ENCODE data around the gene HINFP. TPM values are rescaled to one million over a fixed set of nuclear protein-coding genes. Genes with fewer than 3 reads are reported as not detected.
"Not testable (repeated sequence)": the region's sequence is repeated elsewhere in the genome, so short reads cannot be mapped to it uniquely, and the experiment has no call there.

HINFP gene
- total RNA-seq, 1 experiment from 2014 or later: 9.4 TPM

DNA sequence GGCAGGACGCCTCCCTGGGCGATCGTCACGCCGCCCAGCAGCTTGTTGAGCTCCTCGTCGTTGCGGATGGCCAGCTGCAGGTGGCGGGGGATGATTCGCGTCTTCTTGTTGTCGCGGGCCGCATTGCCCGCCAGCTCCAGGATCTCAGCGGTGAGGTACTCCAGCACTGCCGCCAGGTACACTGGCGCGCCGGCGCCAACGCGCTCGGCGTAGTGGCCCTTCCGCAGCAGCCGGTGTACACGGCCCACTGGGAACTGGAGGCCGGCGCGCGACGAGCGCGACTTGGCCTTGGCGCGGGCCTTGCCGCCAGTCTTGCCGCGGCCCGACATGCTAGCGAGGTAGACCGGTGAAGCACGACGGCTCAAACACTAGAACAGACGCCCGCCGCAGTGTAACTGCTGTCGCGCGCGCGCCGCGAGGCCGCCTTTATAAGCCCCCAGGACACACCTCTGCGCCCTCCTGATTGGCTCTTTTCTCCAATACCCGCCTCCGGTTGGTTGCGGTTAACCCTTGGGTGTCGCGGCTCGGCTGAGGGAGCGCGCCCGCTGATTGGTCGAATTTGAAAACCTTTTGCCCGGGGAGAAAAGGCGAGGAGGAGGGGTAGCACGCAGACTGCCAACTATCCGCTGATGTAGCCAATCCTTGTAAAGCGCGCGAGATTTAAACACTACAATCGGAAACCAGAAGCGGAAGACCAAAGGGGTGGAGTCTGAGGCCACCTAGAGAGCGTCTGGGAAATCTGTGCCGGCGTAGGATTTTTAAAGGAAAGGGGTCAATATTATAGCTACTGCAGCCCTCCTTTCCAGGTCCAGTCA is 26.1 kb upstream of the HINFP start:
- in situ Hi-C loops (cut with HindIII; ENCODE audit: low pct_unique_long_range_greater_than_20kb, low sequenced_read_pairs): no loop called here
- peak; percentile 99 for DNase-seq (ENCODE audit: low read depth, low spot score)

DNA sequence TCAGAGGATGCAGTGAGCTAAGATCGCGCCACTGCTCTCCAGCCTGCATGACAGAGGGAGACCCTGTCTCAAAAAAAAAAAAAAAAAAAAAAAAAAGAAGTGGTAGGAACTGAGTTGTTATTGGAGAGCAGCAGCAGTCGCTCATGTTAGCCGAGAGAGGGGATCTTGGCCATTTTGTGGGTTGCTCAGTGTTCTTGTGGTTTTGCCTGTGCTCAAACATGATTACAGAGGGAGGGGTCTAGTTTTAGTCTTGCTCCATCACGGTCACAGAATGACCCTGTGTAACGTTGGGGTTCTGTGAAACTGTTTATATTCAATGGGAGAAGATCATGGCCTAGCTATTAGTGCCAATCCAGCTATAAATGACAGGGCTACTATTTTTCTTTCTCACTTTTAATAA is 21.7 kb upstream of the HINFP start:
- in situ Hi-C loops (cut with HindIII; ENCODE audit: low pct_unique_long_range_greater_than_20kb, low sequenced_read_pairs): no loop called here
- no peak for DNase-seq (ENCODE audit: low read depth, low spot score)

DNA sequence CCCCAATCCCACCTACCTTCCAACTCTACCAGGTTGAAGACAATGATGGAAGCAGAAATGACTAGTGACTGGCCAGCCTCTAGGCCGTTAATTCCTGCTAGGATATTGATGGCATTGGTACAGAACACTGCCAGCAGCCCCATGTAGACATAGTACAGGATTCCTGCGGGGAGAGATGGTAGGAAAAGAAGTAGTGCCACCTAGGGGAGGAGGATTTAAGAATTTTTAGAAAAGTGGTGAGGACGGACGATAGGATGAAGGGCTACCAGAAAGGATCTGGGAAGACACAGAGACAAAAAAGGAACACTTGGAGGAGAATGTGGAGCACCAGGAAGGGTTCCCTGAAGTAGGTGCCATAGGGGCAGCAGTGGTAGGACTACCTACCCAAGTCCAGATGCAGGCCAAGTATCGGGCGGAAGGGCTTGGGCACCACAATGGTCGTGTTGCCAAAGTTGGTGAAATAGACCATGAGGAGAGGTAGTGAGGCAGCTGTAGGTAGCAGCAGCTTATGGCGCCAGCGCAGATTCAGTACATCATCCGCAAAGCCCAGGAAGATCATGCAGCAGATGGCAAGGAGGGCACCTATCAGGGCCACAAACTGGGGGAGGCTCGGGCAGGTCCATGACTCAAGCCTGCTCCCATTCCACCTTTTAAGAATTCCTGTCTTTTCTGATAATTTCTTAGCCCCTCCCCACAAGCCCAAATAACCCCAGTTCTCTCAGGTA is 21.0 kb upstream of the HINFP start:
- in situ Hi-C loops (cut with HindIII; ENCODE audit: low pct_unique_long_range_greater_than_20kb, low sequenced_read_pairs): no loop called here
- DNase-seq (ENCODE audit: low read depth, low spot score): peak; percentile 71

DNA sequence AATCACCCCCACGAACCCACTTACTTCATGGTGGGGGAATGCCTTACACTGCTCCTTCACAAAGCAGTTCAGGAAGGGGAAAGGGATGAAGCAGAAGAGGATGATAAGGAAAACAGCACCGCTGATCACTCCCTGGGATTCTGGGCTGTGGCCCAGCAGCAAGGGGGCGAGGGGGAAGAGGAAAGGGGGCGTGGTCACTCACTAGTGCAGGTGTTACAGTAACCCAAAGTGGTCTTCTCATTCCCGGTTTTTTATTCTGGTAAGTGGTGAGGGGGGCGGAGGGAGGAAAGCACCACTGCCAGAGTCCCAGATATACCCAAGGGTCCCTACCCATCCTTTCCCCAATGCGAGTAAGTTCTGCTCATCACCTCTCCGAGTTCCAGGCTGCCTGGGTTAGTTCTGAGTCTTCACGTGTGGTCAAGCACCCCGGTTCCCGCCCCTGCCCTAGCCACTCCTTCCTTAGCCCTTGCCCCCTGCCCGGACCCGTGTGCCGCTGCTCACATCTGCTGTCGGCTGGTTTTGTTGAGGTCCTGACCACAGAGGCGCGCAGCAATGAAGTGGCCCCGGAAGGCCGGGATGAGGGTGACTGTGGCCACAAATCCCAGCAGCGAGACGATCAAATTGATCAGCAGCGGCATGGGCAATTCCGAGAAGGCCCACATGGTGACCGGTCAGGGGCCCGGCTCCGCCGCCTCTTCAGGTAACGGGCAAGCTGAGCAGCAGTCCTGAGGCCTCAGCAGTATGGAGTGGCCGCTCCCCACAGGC is 20.2 kb upstream of the HINFP start:
- in situ Hi-C loops (cut with HindIII; ENCODE audit: low pct_unique_long_range_greater_than_20kb, low sequenced_read_pairs): no loop called here
- DNase-seq (ENCODE audit: low read depth, low spot score): no peak

DNA sequence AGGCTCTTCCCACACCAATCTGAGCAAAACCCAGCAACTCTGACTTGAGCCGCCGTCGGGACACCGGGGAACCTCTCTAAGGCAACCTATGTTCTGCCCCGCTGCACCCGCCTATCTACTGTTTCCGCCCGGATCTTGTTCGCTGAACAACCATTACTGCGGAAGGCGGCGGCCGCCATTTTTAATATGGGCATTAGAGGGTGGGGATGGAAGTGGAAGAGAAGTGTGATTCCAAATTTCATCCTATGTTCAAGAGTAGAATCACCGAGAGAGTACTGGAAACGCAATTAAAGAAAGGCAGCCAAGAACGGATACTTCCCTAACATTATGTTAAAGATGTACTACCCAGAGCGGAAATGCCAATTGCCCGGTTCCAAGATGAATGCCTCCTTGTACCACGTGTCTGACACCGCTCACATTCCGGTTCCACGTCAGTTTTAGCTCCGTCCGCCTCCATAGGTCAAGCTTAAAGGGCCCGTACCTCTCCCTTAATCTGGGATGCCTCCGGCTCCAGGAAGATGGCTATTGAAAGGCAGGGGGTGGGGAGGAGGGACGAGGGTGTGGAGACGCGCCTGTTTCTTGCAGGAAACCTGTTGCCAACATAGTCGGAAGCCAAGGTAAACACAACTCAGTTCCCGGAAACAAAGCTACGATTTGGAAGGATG is 19.5 kb upstream of the HINFP start, which contains the start of gene DPAGT1:
Gene DPAGT1 (minus strand): TSS at position 95 of the 665 bp plus-strand sequence. CDS start 198 bp downstream, outside the sequence.
- in situ Hi-C loops (cut with HindIII; ENCODE audit: low pct_unique_long_range_greater_than_20kb, low sequenced_read_pairs): no loop called here
- DNase-seq (ENCODE audit: low read depth, low spot score): peak; percentile 96

DNA sequence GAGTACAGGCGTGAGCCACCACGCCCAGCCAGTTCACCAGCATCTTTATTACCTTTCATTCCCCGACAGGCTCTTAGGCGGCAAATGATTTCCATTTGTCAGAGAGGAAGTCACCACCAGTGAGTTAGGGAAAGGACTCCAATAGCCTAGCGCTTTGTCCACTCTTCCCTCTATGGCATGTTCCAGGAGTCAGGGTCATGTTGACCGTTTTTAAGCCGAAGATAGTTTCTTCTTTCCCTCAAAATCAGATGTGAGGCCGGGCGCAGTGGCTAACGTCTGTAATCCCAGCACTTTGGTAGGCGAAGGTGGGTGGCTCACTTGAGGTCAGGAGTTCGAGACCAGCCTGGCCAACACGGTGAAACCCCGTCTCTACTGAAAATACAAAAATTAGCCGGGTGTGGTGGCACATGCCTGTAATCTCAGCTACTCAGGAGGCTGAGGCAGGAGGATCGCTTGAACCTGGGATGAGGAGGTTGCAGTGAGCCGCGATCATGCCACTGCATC is 18.2 kb upstream of the HINFP start:
- DNase-seq (ENCODE audit: low read depth, low spot score); in situ Hi-C loops (cut with HindIII; ENCODE audit: low pct_unique_long_range_greater_than_20kb, low sequenced_read_pairs): not testable (repeated sequence)

DNA sequence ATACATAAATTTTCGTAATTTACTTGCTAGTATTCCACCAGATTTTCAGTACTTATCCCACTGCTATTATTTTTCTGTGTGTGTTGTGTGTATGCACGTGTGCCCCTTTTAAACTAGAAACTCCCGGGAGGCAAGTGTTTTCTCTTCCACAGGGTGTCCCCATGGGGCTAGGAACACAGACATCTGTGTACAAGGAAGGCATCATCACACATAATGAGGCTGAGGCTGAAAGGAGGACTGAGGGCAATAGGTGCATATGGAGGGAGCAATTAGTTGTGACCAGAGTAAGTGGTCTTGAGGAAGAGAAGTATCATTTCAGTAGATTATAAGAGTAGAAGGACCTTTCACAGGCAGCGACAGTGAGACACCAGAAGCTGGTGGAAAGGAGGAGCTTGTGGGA is 17.6 kb upstream of the HINFP start:
- DNase-seq (ENCODE audit: low read depth, low spot score): peak; percentile 21
- in situ Hi-C loops (cut with HindIII; ENCODE audit: low pct_unique_long_range_greater_than_20kb, low sequenced_read_pairs): no loop called here

DNA sequence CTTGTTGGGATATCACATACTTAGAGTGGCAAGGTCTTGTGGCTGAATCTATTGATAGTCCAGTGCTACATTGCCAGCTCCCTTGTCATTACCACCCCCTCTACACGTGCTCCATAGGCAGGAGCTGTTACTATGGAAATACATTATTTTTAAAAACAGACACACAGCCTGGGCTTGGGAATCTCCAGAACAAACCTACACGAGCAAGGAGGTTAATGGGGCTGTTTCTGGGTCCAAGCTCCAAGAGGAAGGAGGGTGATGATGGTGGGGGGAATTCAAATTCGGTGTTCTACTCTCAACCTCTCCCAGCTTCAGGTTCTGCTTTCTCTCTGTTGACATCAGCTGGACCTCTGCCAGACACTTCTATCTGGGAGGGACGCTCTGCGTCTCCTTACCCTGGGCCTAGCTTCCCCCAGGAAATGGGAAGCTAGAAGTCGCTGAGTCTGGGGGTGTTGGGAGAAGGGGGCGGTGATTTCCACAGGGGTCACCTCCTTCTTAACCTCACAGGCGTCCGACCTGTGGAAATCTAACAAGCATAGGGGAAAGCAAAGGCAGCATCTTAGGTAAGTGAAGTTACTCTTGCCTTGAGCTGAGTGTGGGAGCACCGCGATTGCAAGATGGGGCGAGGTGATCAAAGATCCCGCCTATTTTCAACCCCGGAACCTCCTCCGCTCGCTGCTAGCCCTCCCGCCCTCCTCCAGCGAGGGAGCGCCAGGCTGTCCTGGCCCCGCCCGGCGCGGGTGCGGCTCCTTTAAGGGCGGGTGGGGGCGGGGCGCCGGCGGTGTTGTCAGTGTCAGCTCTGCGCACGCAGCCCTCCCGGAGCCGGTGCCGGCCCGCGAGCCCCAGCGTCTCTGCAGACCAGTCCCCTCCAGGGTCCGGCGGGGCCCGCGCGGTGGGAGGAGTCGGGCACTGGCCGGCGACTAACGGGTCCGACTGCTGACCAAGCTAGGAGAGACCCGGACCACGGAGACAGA is 14.5 kb upstream of the HINFP start, which contains the start of gene C2CD2L:
Gene C2CD2L (plus strand): TSS at position 781 of the 974 bp plus-strand sequence. CDS start 398 bp downstream, outside the sequence.
- peak; percentile 82 for DNase-seq (ENCODE audit: low read depth, low spot score)
- in situ Hi-C loops (cut with HindIII; ENCODE audit: low pct_unique_long_range_greater_than_20kb, low sequenced_read_pairs): no loop called here

DNA sequence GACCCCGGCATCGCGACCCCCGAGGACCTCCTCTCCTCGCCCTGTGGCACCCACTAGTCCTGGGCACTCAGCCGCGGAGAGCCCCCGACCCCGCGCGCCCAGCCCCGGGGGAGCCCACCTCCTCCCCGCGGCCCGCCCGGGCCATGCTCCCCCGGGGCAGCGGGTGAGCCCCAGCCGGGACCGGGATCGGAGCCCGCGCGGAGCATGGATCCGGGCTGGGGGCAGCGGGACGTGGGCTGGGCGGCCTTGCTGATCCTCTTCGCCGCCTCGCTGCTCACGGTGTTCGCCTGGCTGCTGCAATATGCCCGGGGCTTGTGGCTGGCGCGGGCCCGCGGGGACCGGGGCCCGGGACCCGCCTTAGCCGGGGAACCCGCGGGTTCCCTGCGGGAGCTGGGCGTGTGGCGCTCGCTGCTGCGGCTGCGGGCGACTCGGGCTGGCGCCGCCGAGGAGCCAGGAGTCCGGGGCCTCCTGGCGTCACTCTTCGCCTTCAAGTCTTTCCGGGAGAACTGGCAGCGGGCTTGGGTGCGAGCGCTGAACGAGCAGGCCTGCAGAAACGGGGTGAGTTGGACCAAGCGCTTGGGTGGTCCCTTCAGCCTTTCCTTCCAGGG is 13.7 kb upstream of the HINFP start:
- in situ Hi-C loops (cut with HindIII; ENCODE audit: low pct_unique_long_range_greater_than_20kb, low sequenced_read_pairs): no loop called here
- DNase-seq (ENCODE audit: low read depth, low spot score): no peak

DNA sequence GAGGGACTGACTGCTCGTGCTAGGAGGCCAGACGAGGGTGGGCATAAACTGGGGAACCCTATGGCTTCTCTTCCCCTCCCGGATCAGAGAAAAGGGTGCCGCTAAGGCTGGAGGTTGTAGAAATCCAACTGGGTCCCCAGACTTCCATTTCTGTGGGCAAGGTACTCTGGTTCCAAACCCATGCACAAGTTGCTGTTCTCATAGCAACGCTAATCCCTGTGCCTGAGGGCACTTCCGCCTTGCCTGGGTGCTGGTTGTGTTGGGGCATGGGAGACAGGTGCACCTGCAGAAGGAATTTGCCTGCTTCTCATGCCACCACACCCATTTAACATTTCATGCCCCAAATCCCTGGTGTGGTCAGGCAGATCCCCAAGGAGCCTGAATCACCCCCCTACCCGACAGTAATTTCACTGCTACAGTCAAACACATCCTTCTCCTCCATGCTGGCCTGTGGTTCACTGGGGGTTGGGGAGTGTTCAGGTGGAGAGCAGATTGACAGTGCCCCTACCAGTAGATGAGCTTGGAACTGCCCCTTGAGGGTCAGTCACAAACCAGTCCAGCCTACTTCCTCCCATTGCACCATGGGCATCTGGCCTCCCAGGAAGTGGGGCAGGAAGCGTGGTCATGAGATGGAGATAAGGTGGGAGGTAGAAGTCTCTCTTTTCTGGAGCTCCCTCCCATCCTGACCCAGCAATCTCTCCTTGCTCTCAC is 13.1 kb upstream of the HINFP start:
- in situ Hi-C loops (cut with HindIII; ENCODE audit: low pct_unique_long_range_greater_than_20kb, low sequenced_read_pairs): no loop called here
- DNase-seq (ENCODE audit: low read depth, low spot score): peak; percentile 22

DNA sequence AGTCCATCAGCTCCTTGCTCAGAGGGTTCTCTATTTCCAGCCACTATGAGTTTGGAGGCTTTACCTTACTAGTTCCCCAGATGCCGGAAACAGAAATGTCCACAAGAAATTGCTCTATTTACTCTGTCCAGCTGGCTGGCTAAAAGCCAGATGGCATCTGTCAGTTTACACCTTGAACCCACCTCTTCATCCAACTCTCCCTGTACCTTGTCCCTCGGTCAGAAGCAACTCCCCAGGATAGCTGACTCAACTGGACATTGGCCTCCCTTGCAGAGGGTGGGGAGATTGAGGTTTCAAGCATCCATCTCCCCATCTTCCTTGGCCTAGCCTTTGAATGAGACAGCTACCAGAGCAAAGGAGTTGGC is 12.5 kb upstream of the HINFP start:
- in situ Hi-C loops (cut with HindIII; ENCODE audit: low pct_unique_long_range_greater_than_20kb, low sequenced_read_pairs): no loop called here
- no peak for DNase-seq (ENCODE audit: low read depth, low spot score)

DNA sequence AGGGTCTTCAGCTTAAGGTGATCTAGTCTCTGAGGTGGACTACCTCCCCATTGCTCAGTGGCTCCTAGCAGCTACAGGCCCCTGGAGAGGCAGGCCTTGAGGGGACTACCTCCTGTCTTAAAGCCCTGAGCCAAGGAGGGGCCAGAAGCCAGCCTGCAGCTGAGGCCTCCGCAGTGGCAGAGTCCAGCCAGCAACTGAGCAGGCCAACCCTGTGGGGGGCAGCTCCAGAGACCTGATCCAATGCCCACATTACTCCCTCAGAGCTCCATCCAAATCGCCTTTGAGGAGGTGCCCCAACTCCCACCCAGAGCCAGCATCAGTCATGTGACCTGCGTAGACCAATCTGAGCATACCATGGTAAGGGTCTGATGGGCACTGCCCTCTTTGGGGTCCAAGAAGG is 11.5 kb upstream of the HINFP start:
- in situ Hi-C loops (cut with HindIII; ENCODE audit: low pct_unique_long_range_greater_than_20kb, low sequenced_read_pairs): no loop called here
- DNase-seq (ENCODE audit: low read depth, low spot score): no peak

DNA sequence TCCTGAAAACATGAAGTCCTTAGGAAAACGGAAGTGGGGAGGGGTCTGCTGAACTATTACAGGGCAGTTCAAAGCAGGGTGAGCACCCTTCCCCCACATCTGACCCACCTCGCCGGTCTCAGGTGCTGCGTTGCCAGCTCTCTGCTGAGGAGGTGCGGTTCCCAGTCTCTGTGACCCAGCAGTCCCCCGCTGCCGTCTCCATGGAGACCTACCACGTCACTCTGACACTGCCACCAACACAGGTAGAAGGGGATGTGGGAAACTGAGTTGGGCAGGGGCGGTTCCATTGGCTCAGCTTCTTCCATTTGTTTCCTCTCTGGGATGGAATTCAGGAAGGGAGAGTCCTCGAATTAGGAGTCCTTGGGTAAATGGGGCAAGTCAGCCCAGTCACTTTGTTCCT is 10.9 kb upstream of the HINFP start:
- in situ Hi-C loops (cut with HindIII; ENCODE audit: low pct_unique_long_range_greater_than_20kb, low sequenced_read_pairs): no loop called here
- no peak for DNase-seq (ENCODE audit: low read depth, low spot score)

DNA sequence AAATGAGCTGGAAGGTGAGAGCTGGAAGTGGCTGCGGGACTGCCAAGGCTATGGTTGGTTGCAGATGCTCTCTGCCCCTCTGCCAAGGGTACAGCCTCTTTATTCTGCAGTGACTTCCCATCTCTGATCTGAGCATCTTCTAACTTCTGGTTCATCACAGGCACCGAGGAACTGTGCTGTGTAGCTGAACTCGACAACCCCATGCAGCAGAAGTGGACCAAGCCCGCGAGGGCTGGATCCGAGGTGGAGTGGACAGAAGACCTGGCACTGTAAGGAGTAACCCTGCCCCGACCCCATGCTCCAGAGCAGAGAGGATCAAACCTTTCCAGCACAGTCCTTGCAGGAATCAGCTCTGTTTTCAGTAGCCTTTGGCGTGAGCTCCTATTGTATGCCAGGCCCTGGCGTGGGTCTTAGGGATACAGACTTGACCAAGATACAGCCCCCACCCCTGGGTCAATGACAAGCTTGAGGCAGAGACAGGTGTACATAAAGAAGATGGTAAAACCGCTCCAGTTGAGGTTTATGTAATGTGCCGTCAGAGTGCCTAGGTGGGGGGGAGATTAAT is 9.9 kb upstream of the HINFP start:
- in situ Hi-C loops (cut with HindIII; ENCODE audit: low pct_unique_long_range_greater_than_20kb, low sequenced_read_pairs): no loop called here
- DNase-seq (ENCODE audit: low read depth, low spot score): no peak

DNA sequence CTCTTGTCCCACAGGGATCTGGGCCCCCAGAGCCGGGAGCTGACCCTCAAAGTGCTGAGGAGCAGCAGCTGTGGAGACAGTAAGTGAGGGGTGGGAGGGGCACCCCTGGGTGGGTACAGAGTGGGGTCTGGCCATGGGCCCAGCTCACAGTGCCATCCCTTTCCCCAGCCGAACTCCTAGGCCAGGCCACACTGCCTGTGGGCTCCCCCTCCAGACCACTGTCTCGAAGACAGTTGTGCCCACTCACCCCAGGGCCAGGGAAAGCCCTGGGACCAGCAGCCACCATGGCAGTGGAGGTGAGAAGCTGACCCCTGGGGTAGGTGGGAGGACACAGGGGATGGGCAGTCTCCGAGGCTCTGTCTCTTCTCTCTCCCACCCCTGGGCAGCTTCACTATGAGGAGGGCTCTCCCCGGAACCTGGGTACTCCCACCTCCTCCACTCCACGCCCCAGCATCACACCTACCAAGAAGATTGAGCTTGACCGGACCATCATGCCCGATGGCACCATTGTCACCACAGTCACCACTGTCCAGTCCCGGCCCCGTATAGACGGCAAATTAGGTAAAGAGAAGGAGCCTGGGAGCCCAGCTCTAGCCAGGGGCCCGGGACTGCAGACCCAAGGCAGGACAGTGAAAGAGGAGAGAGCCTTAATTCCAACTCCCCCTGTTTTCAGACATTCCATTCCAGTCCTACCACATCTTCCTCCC is 8.9 kb upstream of the HINFP start:
- DNase-seq (ENCODE audit: low read depth, low spot score): no peak
- in situ Hi-C loops (cut with HindIII; ENCODE audit: low pct_unique_long_range_greater_than_20kb, low sequenced_read_pairs): no loop called here

All from SK-MEL-5 (cell line).